HG03135 (cell line): ENCODE data around the gene ST8SIA5.

ENCODE experiments used
- ATAC-seq: cut with Tn5 transposase; IDR thresholded peaks from one replicate; pipeline ENCODE4 v1.9.1; 2021; ENCODE audit warnings: mild to moderate bottlenecking, moderate library complexity; ENCODE audit not compliant: unreplicated experiment

The ST8SIA5 gene

GRCh38 chr18:46632401-46633071 is 124.3 kb downstream of the ST8SIA5 start:
- ATAC-seq = no peak

- no peak for ATAC-seq
Measured at GRCh38 chr18:46630991-46631390, 125.9 kb downstream of the ST8SIA5 start.

GRCh38 chr18:46630160-46630559 is 126.7 kb downstream of the ST8SIA5 start:
- no peak for ATAC-seq

GRCh38 chr18:46629361-46629760 is 127.5 kb downstream of the ST8SIA5 start:
- ATAC-seq = no peak

- no peak for ATAC-seq
Measured at GRCh38 chr18:46628206-46628605, 128.6 kb downstream of the ST8SIA5 start.

- ATAC-seq = no peak
Measured at GRCh38 chr18:46627136-46627535, 129.7 kb downstream of the ST8SIA5 start.

- ATAC-seq = no peak
Measured at GRCh38 chr18:46625069-46625468, 131.8 kb downstream of the ST8SIA5 start.

GRCh38 chr18:46624127-46624526 is 132.7 kb downstream of the ST8SIA5 start:
- no peak for ATAC-seq

GRCh38 chr18:46623541-46623940 is 133.3 kb downstream of the ST8SIA5 start:
- no peak for ATAC-seq

GRCh38 chr18:46622999-46623398 is 133.9 kb downstream of the ST8SIA5 start:
- no peak for ATAC-seq

GRCh38 chr18:46622451-46622850 is 134.4 kb downstream of the ST8SIA5 start:
- ATAC-seq = no peak

- no peak for ATAC-seq
Measured at GRCh38 chr18:46621871-46622270, 135.0 kb downstream of the ST8SIA5 start.

- ATAC-seq = no peak
Measured at GRCh38 chr18:46621111-46621766, 135.6 kb downstream of the ST8SIA5 start.

- ATAC-seq = no peak
Measured at GRCh38 chr18:46619559-46619958, 137.3 kb downstream of the ST8SIA5 start.
